KOPT-K1 (cell line): ENCODE data around the gene THSD8.

Experiments
- H3K27ac ChIP-seq: fragments of 200-600 bp; sonication (generic); 2 replicates; pipeline ENCODE4 v1.5.1; 2016; ENCODE audit warnings: antibody characterized with exemption, mild to moderate bottlenecking, low read depth, low read length; ENCODE audit not compliant: poor library complexity, severe bottlenecking
- H3K36me3 ChIP-seq: fragments of 200-600 bp; sonication (generic); 2 replicates; pipeline ENCODE4 v1.5.1; 2017; ENCODE audit warnings: antibody characterized with exemption, mild to moderate bottlenecking, low read length, moderate library complexity; ENCODE audit not compliant: insufficient read depth
- H3K9me3 ChIP-seq: fragments of 200-600 bp; sonication (generic); 2 replicates; pipeline ENCODE4 v1.5.1; 2017; ENCODE audit warnings: antibody characterized with exemption, low read length, mild to moderate bottlenecking; ENCODE audit not compliant: insufficient read depth, poor library complexity, severe bottlenecking

THSD8 gene

GRCh38 chr19:12801466-12802266 lies at the start of gene THSD8, which contains the start of gene PRDX2:
Gene THSD8 (plus strand): TSS chr19:12802069. CDS start chr19:12802072, 3 bp downstream.
Gene PRDX2 (minus strand): TSS chr19:12801800. CDS start chr19:12801261, 539 bp downstream.
- Histone ChIP-seq H3K27ac (peak within 1 kb of the TSS; percentile 67), H3K36me3 (peaks cover 16% of the 10 kb centered on the region), H3K9me3 (no peaks in the 10 kb centered on the region)

GRCh38 chr19:12754465-12755196 lies 47.2 kb upstream of the THSD8 start:
- Histone ChIP-seq H3K27ac (no peak overlapping the region), H3K9me3 (no peaks in the 10 kb centered on the region), H3K36me3 (no peaks in the 10 kb centered on the region)

- no peak overlapping the region for H3K27ac ChIP-seq
- no peaks in the 10 kb centered on the region for H3K36me3 ChIP-seq
- H3K9me3 ChIP-seq: no peaks in the 10 kb centered on the region
Measured at GRCh38 chr19:12756150-12756883, 45.6 kb upstream of the THSD8 start.

- no peaks in the 10 kb centered on the region for H3K9me3 ChIP-seq
- H3K27ac ChIP-seq: no peak overlapping the region
- H3K36me3 ChIP-seq: no peaks in the 10 kb centered on the region
Measured at GRCh38 chr19:12757544-12758274, 44.2 kb upstream of the THSD8 start.

GRCh38 chr19:12759686-12760085 lies 42.2 kb upstream of the THSD8 start:
- no peak overlapping the region for H3K27ac ChIP-seq
- H3K9me3 ChIP-seq: no peaks in the 10 kb centered on the region
- no peaks in the 10 kb centered on the region for H3K36me3 ChIP-seq

GRCh38 chr19:12763100-12763499 lies 38.8 kb upstream of the THSD8 start:
- Histone ChIP-seq H3K36me3 (no peaks in the 10 kb centered on the region), H3K9me3 (no peaks in the 10 kb centered on the region), H3K27ac (no peak overlapping the region)

GRCh38 chr19:12764698-12765097 lies 37.2 kb upstream of the THSD8 start:
- H3K27ac ChIP-seq: no peak overlapping the region
- H3K9me3 ChIP-seq: no peaks in the 10 kb centered on the region
- H3K36me3 ChIP-seq: no peaks in the 10 kb centered on the region

- Histone ChIP-seq H3K36me3 (no peaks in the 10 kb centered on the region), H3K27ac (no peak overlapping the region), H3K9me3 (no peaks in the 10 kb centered on the region)
Measured at GRCh38 chr19:12766051-12766521, 35.8 kb upstream of the THSD8 start.

GRCh38 chr19:12767150-12767549 lies 34.7 kb upstream of the THSD8 start:
- H3K36me3 ChIP-seq: no peaks in the 10 kb centered on the region
- no peaks in the 10 kb centered on the region for H3K9me3 ChIP-seq
- no peak overlapping the region for H3K27ac ChIP-seq

- Histone ChIP-seq H3K9me3 (no peaks in the 10 kb centered on the region), H3K36me3 (no peaks in the 10 kb centered on the region), H3K27ac (no peak overlapping the region)
Measured at GRCh38 chr19:12767666-12768065, 34.2 kb upstream of the THSD8 start.

GRCh38 chr19:12769689-12770088 lies 32.2 kb upstream of the THSD8 start:
- Histone ChIP-seq H3K9me3 (no peaks in the 10 kb centered on the region), H3K36me3 (no peaks in the 10 kb centered on the region), H3K27ac (no peak overlapping the region)

GRCh38 chr19:12770922-12771321 lies 30.9 kb upstream of the THSD8 start:
- Histone ChIP-seq H3K9me3 (no peaks in the 10 kb centered on the region), H3K27ac (no peak overlapping the region), H3K36me3 (no peaks in the 10 kb centered on the region)

- Histone ChIP-seq H3K36me3 (no peaks in the 10 kb centered on the region), H3K9me3 (no peaks in the 10 kb centered on the region), H3K27ac (no peak overlapping the region)
Measured at GRCh38 chr19:12772323-12772722, 29.5 kb upstream of the THSD8 start.

- Histone ChIP-seq H3K27ac (no peak overlapping the region), H3K36me3 (no peaks in the 10 kb centered on the region), H3K9me3 (no peaks in the 10 kb centered on the region)
Measured at GRCh38 chr19:12773571-12773970, 28.3 kb upstream of the THSD8 start.
